GM21619 (cell line): ENCODE measurements around the gene ZC3H13.
A peak's percentile ranks its signal among the peaks of the same experiment; 100 is the strongest.

ENCODE experiments used
- ATAC-seq: cut with Tn5 transposase; IDR thresholded peaks from one replicate; pipeline ENCODE4 v1.9.1; 2021; ENCODE audit not compliant: unreplicated experiment

The ZC3H13 gene, protein sequence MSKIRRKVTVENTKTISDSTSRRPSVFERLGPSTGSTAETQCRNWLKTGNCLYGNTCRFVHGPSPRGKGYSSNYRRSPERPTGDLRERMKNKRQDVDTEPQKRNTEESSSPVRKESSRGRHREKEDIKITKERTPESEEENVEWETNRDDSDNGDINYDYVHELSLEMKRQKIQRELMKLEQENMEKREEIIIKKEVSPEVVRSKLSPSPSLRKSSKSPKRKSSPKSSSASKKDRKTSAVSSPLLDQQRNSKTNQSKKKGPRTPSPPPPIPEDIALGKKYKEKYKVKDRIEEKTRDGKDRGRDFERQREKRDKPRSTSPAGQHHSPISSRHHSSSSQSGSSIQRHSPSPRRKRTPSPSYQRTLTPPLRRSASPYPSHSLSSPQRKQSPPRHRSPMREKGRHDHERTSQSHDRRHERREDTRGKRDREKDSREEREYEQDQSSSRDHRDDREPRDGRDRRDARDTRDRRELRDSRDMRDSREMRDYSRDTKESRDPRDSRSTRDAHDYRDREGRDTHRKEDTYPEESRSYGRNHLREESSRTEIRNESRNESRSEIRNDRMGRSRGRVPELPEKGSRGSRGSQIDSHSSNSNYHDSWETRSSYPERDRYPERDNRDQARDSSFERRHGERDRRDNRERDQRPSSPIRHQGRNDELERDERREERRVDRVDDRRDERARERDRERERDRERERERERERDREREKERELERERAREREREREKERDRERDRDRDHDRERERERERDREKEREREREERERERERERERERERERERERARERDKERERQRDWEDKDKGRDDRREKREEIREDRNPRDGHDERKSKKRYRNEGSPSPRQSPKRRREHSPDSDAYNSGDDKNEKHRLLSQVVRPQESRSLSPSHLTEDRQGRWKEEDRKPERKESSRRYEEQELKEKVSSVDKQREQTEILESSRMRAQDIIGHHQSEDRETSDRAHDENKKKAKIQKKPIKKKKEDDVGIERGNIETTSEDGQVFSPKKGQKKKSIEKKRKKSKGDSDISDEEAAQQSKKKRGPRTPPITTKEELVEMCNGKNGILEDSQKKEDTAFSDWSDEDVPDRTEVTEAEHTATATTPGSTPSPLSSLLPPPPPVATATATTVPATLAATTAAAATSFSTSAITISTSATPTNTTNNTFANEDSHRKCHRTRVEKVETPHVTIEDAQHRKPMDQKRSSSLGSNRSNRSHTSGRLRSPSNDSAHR (N-terminal part only)

GRCh38 chr13:46052319-46053161 is at the start of gene ZC3H13:
ZC3H13 (minus strand) TSS chr13:46052746; CDS start chr13:46045507, 7,239 bp downstream.
- peak; percentile 99 for ATAC-seq

DNA sequence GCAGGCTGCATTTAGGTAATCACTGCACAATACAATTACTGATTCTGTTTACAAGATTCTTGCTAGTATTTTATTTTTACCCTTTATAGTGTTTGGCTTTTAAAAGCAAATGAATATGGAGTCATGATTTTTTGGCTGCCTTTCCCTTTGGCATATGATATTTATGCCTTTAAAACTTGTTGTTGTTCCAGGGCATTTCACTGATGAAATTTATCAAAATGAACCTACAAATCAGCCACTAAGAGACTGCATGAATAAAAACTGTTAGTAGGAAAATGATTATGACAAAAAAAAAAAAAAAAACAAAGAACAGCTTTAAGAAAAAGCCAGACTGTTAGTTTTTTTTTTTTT is 49.7 kb upstream of the ZC3H13 start:
- no peak for ATAC-seq

DNA sequence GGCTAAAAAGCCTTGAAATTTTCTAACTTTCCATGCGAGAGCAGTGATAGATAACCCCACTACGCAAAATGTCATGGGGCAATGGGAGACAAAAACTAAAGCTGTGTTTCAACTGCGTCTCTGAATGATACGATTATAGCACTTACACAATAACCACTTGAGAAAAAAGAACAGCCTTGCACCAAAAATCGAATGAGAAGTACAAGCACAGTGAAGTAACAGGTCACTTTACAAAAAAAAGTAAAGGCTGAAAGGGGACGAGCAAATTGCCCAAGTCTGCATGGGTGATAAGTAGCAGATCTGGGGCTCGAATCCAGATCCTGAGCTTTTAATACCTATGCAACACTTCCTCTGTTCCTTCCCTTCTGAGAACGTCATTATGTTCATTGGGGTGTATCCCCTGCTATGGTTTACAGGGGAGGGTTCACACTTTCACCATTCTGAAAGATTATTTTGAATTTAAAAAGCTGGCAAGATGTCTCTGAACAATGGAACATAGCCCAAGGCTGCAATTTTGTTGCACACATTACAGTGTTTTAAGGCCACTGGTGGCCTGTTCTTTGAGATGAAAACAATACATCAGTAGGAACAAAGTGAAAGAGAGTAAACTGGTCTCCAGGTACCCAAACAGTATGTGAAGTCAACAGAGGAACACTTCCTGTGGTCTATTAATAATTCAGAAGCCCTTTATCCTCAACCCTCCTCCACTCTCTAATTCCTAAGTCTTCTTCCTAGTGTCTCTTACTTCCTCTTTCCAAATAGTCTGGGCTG is 49.1 kb upstream of the ZC3H13 start:
- ATAC-seq, result no peak

- no peak for ATAC-seq
These were observed 48.5 kb upstream of the ZC3H13 start for GRCh38 chr13:46101002-46101401.

DNA sequence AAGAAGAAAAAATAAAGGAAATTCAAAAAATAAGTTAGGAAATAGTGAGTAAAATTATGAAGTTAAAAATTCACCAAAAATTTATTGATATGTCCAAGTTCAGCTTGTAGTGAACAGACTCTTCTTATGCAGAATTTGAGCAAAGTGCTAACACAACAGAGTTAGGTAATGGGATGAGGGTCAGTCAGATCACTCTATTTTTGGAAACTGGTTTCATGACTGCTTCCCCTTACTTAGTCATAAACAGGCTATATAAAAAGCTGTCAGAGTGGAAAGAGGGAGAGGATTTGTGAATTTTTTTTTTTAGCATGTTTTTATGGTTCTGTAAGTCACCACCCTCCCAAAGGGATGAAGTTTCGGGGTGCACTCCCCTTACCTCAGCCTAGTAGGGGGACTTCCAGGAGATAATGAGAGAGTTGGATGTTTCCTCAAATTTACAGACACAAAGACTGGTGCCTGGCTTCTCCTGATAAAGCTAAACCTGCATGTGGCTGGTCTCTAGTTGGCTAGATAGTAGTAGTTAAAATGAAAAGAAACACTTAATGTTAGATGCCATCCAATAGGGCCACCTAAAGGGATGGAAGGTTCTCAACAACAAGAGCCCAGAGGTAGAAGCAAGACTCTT is 47.8 kb upstream of the ZC3H13 start:
- ATAC-seq, result no peak

GRCh38 chr13:46097663-46098062 is 45.1 kb upstream of the ZC3H13 start:
- no peak for ATAC-seq

DNA sequence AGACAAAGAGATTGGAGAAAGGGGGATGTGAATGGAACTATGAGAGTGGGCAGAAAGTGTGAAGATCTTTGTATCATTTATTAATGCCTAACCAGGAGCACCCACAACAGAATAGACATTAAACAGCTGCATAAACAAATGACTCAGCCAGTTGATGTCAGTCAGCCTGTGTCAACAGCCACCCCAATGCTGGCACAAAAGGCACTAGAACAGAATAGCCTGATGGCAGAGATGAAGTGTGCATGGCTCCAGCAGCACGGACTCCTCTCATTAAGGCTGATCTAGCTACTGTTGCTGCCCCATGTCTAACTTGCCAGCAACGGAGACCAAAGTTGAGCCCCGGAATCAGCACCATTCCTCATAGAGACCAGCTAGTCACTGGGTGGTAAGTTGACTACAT is 44.5 kb upstream of the ZC3H13 start:
- no peak for ATAC-seq

- ATAC-seq, result no peak
These were observed 41.9 kb upstream of the ZC3H13 start for GRCh38 chr13:46094478-46094877.

GRCh38 chr13:46088821-46089562 is 36.4 kb upstream of the ZC3H13 start:
- no peak for ATAC-seq

DNA sequence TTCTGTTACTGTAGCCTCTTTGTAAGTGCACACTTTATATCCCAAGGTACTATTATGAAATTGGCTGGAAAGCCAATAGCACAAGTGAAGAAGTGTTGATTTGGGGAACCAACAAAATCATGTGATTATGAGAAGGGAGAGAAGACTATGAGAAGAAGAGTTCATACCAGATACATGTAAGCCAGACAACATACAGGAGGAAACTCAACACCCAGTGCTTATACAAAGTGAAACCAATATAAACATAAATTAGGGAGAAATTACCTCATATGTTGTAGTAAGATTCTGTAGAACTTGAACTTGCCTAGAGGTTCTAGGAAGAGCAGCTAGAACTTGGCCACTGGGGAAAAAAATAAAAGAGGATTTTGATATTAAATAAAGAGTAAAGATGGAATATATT is 34.9 kb upstream of the ZC3H13 start:
- no peak for ATAC-seq

DNA sequence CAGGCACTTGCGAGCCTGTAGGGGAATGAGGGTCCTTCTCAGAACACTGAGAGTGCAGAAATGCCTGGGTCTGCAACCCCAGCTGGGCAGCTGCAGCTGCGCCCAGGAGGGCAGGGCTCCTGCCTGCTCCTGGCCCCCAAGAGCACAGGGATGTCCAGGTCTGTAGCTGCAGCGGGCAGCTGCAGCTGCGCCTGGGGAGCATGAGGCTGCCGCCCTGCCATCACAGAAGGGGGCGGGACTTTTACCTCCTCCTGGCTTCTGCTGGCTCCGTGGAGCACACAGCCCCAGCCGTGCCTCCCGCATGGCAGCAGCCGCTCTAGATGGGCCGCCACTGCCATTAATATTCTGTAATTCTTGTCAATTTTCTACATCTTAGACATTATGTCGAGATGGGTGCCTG is 34.4 kb upstream of the ZC3H13 start:
- no peak for ATAC-seq

DNA sequence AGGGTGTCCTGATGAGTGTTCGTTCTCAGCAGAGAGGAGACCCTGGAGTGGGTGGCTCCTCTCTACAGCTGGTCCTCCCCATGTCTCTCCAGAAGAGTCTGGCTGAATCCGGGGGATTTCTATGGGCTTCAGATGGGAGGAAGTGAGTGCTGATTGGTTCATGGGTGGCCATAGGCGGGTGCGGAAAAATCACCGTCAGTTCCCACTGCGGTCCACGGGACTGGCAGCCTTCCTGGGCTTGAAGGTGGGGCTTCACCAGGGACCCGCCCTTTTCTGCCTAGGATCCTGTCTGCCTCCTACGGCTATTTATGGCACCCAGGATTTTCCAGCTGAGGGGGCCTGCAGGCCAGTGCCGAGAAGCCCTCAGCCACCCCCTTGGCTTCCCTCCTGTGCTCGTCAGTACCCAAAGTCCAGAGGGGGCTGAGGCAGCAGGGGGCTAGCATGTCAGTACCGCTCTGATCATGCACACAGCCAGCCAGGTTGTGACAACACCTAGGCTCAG is 33.9 kb upstream of the ZC3H13 start:
- ATAC-seq, result no peak

GRCh38 chr13:46085737-46086136 is 33.2 kb upstream of the ZC3H13 start:
- ATAC-seq, result no peak

DNA sequence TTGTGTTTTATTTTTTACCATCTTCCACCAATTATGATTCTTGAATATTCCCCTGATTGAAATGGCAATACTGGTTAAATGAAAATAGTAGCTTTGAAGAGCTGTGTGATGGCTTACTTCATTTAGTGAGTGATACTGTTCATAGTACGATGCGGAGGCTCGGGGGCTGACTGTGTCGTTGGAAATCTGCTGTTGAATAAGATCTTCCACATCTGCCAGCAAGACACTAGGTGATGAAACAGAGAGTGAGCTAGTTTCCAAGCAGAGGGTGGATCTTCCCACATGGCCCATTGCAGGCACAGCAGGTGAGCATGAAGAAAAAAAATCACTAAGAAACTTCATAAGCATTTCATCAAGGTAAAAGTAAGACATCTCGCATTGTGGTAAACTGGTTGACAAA is 29.8 kb upstream of the ZC3H13 start:
- no peak for ATAC-seq

GRCh38 chr13:46079770-46080169 is 27.2 kb upstream of the ZC3H13 start:
- no peak for ATAC-seq

DNA sequence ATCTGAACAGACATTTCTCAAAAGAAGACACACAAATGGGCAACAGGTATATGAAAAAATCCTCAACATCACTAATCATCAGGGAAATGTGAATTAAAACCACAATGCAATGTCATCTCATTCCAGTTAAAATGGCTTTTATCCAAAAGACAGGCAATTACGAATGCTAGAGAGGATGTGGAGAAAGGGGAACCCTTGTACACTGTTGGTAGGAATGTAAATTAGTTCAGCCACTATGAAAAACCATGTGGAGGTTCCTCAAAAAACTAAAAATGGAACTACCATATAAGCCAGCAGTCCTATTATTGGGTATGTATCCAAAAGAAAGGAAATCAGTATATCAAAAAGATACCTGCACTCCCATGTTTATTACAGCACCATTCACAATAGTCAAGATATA is 24.7 kb upstream of the ZC3H13 start:
- no peak for ATAC-seq

DNA sequence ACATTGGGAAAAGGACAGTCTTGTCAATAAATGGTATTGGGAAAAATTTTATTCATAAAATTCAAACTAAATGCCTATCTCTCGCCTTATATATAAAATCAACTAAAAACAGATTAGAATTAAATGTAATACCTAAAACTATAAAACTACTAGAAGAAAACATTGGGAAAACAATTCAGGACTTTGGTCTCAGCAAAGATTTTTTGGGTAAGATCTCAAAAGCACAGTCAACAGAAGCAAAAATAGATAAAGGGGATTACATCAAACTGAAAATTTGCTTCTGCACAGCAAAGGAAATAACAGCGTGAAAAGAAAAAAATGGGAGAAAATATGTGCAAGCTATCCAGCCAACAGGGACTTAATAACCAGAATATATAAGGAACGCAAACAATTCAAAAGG is 24.3 kb upstream of the ZC3H13 start:
- no peak for ATAC-seq

- ATAC-seq, result no peak
These were observed 23.3 kb upstream of the ZC3H13 start for GRCh38 chr13:46075811-46076210.
